NCI-H187 (cell line): ENCODE measurements around the gene HOMER3.

ENCODE experiments used
- DNase-seq, 2 experiments: peaks; one replicate each; lab custom pipeline; 2025; lab: John Stamatoyannopoulos, UW

Gene HOMER3

DNA sequence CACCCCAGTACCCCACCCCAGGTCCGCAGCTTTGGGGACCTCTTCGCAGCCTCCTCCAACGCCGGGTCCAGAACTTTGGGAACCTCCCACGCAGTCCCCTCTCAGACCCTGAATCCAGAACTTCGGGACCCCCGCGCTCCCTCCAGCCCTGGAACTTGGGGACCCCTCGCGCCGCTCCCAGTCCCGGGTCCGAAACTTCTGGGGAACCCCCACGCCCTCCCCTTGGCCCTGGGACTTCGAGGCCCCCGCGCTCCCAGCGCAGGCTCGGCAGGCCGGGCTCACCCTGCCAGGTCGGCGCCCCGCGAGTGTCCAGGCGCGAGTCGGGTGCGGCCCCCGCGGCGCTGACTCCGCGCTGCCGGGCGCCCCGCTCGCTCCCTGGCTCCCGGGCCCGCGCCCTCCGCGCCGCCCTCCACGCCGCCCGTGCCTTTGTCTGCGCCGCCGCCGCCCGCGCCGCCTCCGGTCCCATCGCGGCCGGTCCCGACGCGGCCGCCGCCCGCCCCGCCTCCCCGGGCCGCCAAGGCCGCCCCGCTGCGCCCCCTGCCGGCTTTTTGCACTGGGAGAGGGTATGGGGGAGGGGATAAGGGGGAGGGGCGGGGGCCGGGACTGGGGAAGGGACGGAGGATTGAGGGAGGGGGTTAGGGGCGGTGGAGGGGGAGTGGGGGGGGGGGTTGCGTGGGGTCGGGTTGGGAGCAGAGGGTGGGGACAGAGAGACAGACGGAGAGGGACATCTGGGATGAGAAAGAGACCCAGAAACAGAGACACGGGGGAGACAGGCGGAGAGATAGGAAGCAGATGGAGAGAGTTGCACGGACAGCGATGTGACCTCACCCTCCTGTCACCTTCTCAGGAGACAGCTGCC is at the start of gene HOMER3:
Gene HOMER3 (minus strand): TSS at position 449 of the 859 bp plus-strand sequence. CDS start 2,235 bp downstream, outside the sequence.
- DNase-seq = peak in 1 of 2 experiments; percentile 7

GRCh38 chr19:18990128-18990708 is 49.2 kb upstream of the HOMER3 start:
- no peak for DNase-seq

DNA sequence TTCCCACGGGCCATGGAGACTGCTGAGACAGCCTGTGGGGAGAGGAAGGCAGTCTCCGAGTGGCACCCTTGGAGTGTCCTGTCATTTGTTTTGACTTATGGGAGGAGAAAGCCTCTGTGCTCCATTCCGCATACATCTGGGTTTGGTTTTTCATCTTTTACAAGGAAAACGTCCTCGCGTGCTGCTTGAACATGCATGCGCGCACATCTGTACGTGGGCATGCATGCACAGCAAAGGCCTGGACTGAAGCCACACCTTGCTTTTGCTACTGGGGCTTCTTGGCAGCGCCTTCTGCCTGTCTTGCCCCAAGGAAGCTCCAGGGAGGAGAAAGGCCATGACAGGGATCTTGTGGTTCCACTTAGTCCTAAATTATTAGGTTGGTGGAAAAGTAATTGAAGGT is 48.3 kb upstream of the HOMER3 start:
- DNase-seq = no peak

DNA sequence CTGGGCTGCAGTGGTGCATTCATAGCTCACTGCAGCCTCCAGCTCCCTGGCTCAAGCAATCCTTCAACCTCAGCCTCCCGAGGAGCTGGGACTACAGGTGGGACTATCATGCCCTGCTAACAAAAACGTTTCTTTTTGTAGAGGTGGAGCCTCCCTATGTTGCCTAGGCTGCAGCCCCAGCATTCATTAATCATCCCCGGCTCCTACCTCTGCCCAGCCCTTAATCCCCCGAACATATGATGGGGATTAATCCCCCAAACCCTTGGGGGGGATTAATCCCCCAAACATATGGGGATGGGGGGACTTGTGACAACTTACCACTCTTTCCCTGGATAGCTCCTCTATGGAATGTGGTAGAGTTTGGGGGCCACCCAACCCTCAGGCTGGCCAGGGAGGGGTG is 46.4 kb upstream of the HOMER3 start:
- no peak for DNase-seq

GRCh38 chr19:18985257-18985656 is 44.2 kb upstream of the HOMER3 start:
- DNase-seq = no peak

DNA sequence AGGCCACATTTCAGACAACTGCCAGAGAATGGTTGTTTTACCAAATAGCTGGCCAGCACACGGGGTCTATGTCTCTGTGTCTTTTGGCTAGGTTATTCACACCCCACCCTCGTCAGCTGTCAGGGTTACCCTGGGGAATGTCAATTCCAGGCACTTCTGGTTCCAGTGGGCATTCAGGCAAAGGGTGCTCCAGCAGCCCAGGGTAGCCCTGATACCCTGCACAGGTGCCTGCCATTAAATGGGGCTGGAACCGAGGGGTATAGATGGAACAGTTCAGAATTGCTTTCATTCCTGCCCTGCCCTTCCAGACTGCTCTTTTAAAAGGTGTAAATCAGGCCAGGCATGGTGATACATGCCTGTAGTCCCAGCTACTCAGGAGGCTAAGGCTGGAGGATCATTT is 43.2 kb upstream of the HOMER3 start:
- DNase-seq = no peak

- DNase-seq = no peak
These were observed 41.7 kb upstream of the HOMER3 start for GRCh38 chr19:18982669-18983068.

DNA sequence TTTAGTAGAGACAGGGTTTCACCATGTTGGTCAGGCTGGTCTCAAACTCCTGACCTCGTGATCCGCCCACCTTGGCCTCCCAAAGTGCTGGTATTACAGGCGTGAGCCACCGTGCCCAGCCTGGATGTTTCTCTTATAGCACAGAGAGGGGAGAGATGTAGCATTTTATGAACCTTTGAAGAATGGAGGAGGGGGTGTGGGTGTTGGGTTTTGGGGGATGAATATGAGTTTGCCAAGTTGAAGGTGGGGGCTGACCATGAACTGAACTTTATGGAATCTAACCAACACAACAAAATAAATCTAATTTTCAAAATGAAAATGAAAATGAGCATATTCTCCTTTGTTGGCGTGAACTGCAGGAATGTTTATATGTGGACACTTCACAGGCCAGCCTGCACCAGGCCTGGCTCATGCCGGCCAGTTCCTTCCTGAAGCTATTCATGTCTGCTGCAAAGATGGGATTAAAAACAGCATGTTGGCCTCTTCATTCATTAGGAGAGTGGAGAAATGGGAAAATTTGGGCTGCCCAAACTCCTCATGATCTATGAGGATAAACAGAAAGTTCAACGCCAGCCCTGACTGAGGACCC is 39.5 kb upstream of the HOMER3 start:
- no peak for DNase-seq

DNA sequence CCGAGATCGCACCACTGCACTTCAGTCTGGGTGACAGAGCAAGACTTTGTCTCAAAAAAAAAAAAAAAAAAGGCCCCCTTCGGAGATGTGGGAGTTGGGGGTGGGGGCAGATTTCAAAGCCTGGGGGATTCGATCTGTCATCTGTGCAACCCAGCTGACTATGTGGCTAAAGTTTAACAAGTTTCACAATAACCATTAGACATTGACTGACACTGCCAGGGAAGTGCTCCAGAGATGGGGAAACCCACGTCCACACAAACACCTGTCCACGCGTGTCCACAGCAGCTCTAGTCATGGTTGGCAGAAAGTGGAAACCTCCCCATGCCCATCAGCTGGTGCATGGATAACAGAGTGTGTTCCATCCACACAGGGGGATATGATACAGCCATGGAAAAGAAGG is 37.6 kb upstream of the HOMER3 start:
- no peak for DNase-seq

DNA sequence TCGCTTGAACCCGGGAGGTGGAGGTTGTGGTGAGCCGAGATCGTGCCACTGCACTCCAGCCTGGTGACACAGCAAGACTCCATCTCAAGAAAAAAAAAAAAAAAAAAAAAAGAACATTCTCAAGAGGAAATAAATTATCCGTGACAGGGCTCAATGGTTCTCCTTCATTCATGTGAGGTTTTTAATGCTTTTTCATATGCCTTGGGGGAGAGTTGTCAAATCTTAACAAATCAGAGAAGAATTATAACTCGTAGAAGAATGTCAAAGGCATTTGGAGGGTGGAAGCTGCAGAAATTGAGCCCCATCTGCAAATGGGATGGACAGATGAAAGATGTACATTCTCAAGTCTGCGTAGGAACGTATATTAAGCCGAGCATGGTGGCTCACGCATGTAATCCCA is 34.9 kb upstream of the HOMER3 start:
- no peak for DNase-seq

DNA sequence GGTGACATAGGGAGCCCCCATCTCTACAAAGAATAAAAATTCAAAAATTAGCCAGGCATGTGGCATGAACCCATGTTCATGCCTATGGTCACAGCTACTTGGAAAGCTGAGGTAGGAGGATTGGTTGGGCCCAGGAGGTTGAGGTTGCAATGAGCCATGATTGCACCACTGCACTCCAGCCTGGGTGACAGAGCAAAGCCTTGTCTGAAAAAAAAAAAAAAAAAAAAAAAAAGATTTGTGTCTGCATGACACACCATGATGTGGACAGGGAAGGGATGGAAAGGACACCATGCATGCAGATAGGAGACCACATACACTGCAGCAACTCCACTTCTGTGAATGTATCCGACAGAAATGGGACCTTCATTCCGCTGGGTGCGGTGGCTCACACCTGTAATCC is 34.0 kb upstream of the HOMER3 start:
- no peak for DNase-seq

GRCh38 chr19:18972851-18973250 is 31.8 kb upstream of the HOMER3 start:
- no peak for DNase-seq

DNA sequence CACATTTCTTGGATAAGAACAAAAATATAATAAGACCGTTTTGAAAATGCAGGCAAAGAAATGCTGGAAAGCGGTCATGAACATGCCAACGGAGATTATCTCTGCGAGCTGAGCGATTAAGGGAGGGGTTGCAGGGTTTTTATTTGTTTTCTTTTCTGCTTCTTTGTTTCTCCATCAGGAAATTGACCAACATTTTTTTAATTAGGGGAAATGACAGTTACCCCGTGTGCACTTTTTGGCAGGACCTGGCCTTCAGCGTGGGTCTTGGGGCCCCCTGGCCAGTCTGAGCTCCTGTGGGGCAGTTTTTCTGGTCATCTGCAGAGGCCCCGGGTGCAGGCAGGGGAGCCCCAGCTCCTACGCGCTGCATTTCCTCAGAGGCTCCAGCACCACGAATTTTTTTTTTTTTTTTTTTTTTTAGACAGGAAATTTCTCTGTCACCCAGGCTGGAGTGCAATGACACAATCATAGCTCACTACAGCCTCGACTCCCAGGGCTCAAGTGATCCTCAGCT is 31.3 kb upstream of the HOMER3 start:
- no peak for DNase-seq

- DNase-seq = no peak
These were observed 29.1 kb upstream of the HOMER3 start for GRCh38 chr19:18969931-18970659.

DNA sequence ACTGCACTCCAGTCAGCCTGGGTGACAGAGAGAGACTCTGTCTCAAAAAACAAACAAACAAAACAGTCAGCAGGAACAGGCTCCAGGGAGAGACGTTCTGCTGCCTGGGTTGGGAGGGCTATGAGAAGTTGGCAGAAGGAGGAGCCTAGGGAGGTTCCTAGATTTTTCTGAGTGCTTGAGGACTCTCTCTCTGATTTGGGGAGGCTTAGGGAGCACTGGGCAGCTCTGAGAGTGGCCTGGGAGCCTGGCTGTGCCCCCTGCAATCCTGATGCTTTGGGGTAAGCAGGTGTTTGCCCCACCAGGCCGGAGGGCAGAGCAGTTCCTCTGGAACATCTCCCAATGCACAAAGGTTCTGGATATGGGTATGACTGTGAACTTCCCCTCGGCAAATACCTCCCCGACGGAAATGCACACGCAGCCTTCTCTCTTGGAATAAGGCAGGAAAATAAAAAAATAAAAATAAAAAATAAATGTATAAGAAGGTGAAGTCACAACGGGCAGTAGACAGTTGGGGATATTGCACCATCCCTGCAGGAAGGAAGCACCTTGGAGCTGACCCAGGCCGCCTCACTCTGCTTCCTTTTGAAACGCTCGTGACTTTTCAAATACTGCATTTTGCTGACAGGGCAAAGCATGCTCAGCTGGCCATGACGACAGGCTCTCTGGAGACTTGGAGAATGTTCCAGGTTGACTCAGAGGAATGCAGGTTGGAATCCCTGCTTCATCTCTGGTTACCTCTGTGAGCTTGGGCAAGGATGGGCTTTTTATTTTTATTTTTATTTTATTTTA is 26.5 kb upstream of the HOMER3 start:
- DNase-seq = no peak

GRCh38 chr19:18966307-18966706 is 25.3 kb upstream of the HOMER3 start:
- no peak for DNase-seq

GRCh38 chr19:18964121-18964520 is 23.1 kb upstream of the HOMER3 start:
- DNase-seq = no peak

DNA sequence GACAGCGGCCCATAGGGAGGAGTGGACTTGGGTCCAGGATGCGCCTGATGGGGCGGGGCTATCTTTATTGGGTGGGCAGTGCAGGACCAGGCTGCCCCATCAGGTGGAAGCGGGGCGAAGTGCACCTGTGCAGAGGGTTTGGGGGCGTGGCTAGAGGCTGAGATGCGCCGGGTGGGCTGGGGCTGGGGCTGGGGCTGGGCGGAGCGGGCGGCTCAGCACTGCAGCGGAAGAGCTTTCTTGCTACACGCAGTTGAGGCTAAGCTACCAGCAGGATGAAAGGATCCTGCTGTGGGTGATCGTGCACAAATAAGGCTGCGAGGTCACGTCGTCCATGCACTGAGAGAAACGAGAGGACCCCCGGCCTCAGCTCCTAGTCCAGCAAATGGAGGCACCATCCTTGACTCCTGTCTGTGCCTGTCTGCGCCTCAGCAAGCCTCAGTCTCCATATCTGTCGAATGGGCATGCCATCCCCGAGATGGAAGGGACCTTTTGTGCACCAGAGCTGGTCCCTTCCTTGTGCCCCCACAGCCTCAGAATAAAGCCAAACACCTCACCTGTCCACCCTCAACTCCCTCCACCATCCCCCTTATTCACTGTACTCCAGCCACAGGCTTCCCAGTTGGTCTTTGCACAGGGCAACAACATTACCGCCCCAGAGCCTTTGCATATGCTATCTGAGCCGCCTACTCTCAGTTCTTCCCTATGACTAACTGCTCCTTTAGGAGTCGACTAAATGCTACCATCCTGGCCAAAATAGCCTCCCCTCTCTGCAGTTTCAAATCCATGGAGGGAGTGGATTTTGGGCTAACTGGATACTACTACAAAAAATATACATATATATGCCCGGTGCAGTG is 21.0 kb upstream of the HOMER3 start:
- DNase-seq = no peak

GRCh38 chr19:18960370-18960769 is 19.4 kb upstream of the HOMER3 start:
- DNase-seq = no peak

- no peak for DNase-seq
These were observed 14.0 kb upstream of the HOMER3 start for GRCh38 chr19:18955042-18955441.

- no peak for DNase-seq
These were observed 13.1 kb upstream of the HOMER3 start for GRCh38 chr19:18954094-18954493.
